ENCODE data around the gene TRIM27.
"Not testable (repeated sequence)": the region's sequence is repeated elsewhere in the genome, so short reads cannot be mapped to it uniquely, and the experiment has no call there.

Gene TRIM27

DNA sequence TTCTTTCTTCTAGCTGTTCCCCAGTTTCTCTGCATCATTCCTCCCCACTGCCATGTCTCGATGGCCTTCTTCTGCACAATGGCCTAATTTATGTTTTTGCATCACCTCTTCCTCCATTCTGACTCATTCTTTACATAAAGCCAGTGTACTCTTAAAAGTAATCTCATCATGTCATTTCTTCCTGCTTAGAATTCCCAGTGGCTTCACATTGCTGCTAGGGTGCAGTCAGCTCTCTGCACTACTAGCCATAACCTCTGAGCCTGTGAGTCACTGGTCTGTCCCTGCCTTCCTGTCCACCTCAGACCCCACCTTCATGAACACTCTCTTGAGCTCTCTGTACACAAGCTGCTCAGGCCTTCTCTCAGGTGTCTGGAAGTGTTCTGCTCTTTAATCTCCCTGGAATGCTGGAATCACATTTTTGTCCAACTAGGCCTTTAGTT, 24.1 kb upstream of the TRIM27 start:
- no peak for TF ChIP-seq ZNF274 (IDR thresholded peaks at IDR 0.05; ENCODE audit: low read depth, low read length)
- H3K4me3 ChIP-seq (ENCODE audit: low read length), result no peak overlapping the region

GRCh38 chr6:28947067-28947765, 23.4 kb upstream of the TRIM27 start:
- TF ChIP-seq ZNF274 (IDR thresholded peaks at IDR 0.05; ENCODE audit: low read depth, low read length), result no peak
- no peak overlapping the region for H3K4me3 ChIP-seq (ENCODE audit: low read length)

DNA sequence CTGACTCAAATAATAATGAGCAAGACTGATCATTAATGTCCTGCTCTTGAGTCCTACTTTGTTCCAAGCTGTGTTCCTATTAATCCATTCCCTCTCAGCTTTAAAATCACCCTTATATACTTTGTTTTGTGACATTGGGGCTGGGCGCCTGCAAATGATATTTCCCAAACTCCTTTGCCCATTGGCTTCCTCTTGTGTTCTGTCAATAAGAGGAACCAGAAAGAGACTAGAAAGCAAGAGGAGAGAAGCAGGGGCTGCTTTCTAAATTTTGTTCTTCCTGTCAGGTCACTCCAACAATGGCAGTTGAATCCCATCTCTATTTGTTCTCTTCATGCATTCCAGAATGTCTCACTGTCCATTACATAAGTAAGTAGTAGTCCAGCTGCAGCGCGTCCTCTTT, 21.6 kb upstream of the TRIM27 start:
- no peak overlapping the region for H3K4me3 ChIP-seq (ENCODE audit: low read length)
- TF ChIP-seq ZNF274 (IDR thresholded peaks at IDR 0.05; ENCODE audit: low read depth, low read length), result no peak

GRCh38 chr6:28944412-28944865, 20.7 kb upstream of the TRIM27 start:
- no peak for TF ChIP-seq ZNF274 (IDR thresholded peaks at IDR 0.05; ENCODE audit: low read depth, low read length)
- H3K4me3 ChIP-seq (ENCODE audit: low read length), result peak overlapping the region; percentile 68

- H3K4me3 ChIP-seq (ENCODE audit: low read length), result peak overlapping the region; percentile 68
- no peak for TF ChIP-seq ZNF274 (IDR thresholded peaks at IDR 0.05; ENCODE audit: low read depth, low read length)
Observed at GRCh38 chr6:28943557-28944411, 20.0 kb upstream of the TRIM27 start.

GRCh38 chr6:28943223-28943556, 19.4 kb upstream of the TRIM27 start:
- peak overlapping the region; percentile 68; the same call in 1 of the 2 replicates for H3K4me3 ChIP-seq (ENCODE audit: low read length)
- TF ChIP-seq ZNF274 (IDR thresholded peaks at IDR 0.05; ENCODE audit: low read depth, low read length), result no peak

- TF ChIP-seq ZNF274 (IDR thresholded peaks at IDR 0.05; ENCODE audit: low read depth, low read length), result no peak
- peak overlapping the region; percentile 80 for H3K4me3 ChIP-seq (ENCODE audit: low read length)
Observed at GRCh38 chr6:28941684-28942448, 18.1 kb upstream of the TRIM27 start.

- TF ChIP-seq ZNF274 (IDR thresholded peaks at IDR 0.05; ENCODE audit: low read depth, low read length), result no peak
- peak overlapping the region; percentile 80 for H3K4me3 ChIP-seq (ENCODE audit: low read length)
Observed at GRCh38 chr6:28940858-28941683, 17.3 kb upstream of the TRIM27 start.

GRCh38 chr6:28940294-28940857, 16.6 kb upstream of the TRIM27 start:
- peak overlapping the region; percentile 80 for H3K4me3 ChIP-seq (ENCODE audit: low read length)
- TF ChIP-seq ZNF274 (IDR thresholded peaks at IDR 0.05; ENCODE audit: low read depth, low read length), result no peak

DNA sequence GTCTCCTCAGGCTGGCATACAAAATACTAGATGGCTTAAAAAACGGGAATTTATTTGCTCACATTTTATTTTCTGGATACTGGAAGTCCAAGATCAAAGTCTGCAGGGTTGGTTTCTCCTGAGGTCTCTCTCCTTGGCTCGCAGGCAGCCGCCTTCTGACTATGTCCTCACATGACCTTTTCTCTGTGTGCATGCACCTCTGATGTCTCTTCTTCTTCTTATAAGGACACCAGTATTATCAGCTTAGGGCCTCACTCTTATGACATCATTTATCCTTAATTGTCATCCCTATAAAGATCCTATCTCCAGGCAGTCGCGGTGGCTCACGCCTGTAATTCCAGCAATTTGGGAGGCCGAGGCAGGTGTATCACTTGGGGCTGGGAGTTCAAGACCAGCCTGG, 9.3 kb upstream of the TRIM27 start:
- no peak overlapping the region for H3K4me3 ChIP-seq (ENCODE audit: low read length)
- no peak for TF ChIP-seq ZNF274 (IDR thresholded peaks at IDR 0.05; ENCODE audit: low read depth, low read length)

DNA sequence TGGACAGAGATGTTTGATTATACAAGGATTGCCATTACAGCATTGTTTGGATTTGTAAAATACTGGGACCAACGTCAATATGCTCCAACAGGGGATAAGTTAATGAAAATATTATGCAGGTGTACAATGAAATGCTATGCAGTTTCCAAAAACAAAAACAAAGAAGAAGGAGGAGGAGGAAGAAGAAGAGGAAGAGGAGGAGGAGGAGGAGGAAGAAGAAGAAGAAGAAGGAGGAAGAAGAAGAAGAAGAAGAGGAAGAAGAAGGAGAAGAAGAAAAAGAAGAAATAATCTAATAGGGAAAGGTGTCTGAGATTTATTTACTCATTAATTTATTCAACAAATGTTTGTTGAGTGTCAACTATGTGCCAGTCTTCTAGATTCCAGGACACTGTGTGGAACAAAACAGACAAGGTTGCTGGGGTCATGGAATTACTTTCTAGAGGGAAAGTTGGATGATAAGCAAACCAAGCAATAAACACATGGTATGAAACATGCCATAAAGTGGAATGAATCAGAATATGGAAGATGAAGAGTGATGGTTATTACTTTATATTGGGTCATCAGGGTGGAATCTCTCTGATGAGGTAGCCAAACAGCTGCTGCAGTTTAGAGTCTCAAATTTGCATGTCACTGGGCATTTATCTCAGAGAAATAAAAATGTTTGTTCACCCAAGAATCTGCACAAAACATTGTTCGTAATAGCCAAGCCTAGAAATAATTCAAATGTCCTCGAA, 6.3 kb upstream of the TRIM27 start:
- no peak overlapping the region for H3K4me3 ChIP-seq (ENCODE audit: low read length)
- TF ChIP-seq ZNF274 (IDR thresholded peaks at IDR 0.05; ENCODE audit: low read depth, low read length), result no peak

DNA sequence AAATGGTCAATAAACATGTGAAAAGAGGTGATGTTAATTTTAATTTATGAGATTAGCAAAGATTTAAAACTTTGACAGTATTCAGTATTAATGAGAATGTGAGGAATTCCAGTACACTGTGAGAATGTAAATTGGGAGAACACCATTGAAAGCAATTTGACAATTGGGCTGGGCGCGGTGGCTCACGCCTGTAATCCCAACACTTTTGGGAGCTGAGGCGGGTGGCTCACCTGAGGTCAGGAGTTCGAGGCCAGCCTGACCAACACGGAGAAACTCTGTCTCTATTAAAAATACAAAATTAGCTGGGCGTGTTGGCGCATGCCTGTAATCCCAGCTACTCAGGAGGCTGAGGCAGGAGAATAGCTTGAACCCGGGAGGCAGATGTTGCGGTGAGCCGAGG, 5.6 kb upstream of the TRIM27 start:
- not testable (repeated sequence) for H3K4me3 ChIP-seq (ENCODE audit: low read length)

GRCh38 chr6:28927846-28928245, 4.1 kb upstream of the TRIM27 start:
- TF ChIP-seq ZNF274 (IDR thresholded peaks at IDR 0.05; ENCODE audit: low read depth, low read length), result no peak
- no peak overlapping the region for H3K4me3 ChIP-seq (ENCODE audit: low read length)

Measured in GM08714 (cell line).